Choroid plexus epithelial cell (primary cell): Measurements from ENCODE around the gene HDLBP.

Experiments
- DNase-seq: peaks from one replicate; pipeline ENCODE4 v3.0.0-alpha.2; 2010; ENCODE audit warnings: low read depth
- H3K4me3 ChIP-seq: 2 replicates; pipeline ENCODE4 v1.5.1; 2011; ENCODE audit warnings: low read depth, mild to moderate bottlenecking, control low read depth, low read length, moderate library complexity
- TF ChIP-seq, protein P1 (sequence below): conservative IDR thresholded peaks from 2 replicates; pipeline ENCODE4 v1.5.1; 2011; ENCODE audit warnings: low read depth, mild to moderate bottlenecking, control low read depth, inconsistent platforms, low read length, moderate library complexity

Gene HDLBP

DNA sequence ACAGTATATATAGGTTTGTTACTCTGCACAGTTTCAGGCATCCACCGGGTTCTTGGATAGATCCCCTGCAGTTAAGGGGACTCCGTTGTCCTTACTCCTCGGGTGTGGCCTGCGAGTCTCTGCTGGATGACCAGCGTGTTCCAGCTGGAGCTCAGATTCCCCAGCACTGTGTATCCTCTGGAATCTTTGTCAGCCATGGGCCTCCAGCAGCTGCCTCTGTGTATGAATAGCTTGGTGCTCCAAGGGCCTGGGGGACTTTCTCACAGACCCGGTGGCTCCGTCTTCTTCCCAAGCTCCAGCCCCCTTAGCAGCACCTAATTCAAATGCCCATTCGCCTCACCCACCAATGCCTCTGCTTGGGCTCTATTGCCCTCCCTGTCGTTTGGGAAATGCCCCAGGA lies 120.7 kb downstream of the HDLBP start:
- DNase-seq = no peak
- no peak overlapping the region for H3K4me3 ChIP-seq
- TF ChIP-seq, protein P1, sequence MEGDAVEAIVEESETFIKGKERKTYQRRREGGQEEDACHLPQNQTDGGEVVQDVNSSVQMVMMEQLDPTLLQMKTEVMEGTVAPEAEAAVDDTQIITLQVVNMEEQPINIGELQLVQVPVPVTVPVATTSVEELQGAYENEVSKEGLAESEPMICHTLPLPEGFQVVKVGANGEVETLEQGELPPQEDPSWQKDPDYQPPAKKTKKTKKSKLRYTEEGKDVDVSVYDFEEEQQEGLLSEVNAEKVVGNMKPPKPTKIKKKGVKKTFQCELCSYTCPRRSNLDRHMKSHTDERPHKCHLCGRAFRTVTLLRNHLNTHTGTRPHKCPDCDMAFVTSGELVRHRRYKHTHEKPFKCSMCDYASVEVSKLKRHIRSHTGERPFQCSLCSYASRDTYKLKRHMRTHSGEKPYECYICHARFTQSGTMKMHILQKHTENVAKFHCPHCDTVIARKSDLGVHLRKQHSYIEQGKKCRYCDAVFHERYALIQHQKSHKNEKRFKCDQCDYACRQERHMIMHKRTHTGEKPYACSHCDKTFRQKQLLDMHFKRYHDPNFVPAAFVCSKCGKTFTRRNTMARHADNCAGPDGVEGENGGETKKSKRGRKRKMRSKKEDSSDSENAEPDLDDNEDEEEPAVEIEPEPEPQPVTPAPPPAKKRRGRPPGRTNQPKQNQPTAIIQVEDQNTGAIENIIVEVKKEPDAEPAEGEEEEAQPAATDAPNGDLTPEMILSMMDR = no peak

DNA sequence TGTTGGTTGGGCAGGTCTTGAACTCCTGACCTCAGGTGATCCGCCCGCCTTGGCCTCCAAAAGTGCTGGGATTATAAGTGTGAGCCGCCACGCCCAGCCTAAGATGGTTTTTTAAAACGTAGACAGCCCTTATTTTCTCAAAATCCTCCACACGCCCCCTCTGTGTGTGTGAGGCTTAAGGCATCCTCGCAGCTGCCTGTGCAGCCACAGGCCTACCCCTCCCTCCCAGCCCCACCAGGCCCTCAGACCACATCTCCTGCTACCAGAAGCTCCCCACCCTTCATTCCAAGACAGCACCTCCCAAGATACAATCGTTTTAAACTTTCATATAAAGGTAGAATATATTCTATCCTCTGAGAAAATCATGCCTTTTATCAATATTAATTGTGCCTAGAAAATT lies 122.2 kb downstream of the HDLBP start:
- TF ChIP-seq, protein P1 = no peak
- no peak overlapping the region for H3K4me3 ChIP-seq
- no peak for DNase-seq

DNA sequence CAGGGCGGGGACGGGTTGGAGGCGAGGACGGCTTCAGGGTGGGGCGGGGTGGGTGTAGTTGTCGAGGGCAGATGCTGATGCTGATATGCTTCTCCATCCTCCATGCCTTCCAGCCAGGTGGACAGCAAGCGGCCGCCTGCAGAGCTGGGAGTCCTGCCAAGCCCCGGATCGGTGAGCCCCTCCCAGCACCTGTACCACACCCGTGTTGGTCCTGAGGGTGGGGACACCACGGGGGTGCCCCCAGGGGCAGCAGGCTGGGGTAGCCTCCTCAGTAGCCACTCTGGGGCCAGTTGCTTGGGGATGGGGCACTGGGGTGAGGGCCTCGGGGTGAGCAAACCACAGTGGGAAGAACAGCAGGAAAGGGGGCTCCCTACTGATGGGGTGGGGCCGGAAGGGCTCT lies 124.4 kb downstream of the HDLBP start:
- no peak for DNase-seq
- TF ChIP-seq, protein P1 = no peak
- H3K4me3 ChIP-seq = no peak overlapping the region

DNA sequence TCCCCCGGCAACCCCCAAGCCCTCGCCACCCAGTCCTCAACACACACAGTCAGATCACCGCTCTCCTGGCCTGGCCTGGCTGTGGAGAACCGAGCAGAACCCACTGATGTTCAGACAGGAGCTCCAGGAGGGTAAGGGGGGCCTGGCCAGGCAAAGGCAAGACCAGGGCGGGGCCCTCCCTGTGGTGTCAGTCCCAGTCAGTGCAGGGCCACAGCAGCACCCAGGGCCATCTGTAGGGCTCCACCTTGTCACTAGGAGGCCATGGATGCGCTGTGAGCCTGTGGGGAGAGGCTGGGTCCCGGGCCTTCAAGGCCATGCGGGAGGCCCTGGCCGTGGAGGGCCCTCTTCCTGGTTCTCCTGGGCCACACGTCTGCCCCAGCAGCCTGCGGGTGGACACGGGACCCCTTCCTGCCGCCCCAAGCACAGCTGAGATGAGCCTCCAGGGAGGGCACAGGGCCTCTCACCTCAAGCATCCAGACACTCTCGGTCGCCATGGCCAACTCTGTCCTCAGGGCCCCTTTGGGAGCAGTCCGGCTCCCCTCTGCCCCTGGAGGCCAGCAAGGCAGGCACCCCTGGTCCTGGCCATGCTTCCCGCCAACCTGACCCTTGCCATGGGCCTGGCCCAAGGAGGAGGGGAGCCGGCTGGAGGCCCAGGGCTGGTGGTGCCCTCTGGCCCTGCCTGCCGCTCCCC lies 125.0 kb downstream of the HDLBP start:
- H3K4me3 ChIP-seq = no peak overlapping the region
- DNase-seq = no peak
- TF ChIP-seq, protein P1 = no peak

DNA sequence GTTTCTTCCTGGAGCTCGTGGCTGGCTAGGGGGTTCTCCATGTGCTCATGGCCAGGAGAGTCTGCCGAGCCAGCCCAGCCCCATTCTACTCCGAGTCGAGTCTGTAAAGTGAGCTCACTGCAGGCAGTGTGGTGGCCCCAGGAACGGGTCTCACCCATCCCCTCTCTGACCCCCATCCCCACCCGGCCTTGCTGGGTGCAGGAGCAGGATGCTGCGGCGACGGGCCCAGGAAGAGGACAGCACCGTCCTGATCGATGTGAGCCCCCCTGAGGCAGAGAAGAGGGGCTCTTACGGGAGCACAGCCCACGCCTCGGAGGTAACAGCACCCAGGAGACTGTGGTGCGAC lies 125.6 kb downstream of the HDLBP start:
- no peak for DNase-seq
- TF ChIP-seq, protein P1 = no peak
- no peak overlapping the region for H3K4me3 ChIP-seq

DNA sequence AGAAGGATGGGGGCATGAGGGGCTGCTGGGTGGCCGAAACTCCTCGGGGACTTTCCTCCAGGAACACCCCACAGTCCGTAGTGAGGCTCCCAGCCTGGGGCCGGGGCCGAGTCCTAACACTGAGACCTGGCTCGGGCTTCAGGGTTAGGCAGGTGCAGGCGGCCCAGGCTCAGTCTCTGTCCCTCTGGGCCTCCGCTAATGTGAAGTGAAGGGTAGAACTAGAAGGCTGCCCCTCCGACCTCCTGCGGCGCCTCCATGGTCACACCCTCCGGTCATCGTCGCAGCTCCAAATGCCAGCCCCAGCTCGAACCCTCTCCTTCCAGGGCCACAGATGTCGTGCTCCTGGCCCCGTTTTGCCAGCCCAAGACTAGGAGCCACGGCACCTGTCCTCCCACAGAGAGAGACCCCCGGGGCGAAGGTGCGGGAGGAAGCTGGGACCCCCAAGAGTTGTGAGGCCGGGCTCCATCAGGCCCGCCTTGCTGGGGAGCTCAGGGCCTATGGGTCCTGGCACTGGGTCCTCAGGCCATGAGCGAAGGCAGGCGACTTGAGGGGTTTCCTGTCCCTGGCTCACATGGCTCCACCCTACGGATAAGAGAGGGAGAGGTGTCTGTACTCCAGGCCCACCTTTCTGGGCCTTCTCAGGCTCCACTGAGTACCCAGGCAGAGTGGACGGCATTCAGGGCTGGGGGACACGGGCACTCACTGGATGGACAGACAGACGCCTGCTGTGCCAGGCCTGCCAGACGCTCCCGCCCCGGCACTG lies 126.2 kb downstream of the HDLBP start:
- TF ChIP-seq, protein P1 = no peak
- H3K4me3 ChIP-seq = no peak overlapping the region
- no peak for DNase-seq
